Left forelimb (tissue), 1 donor: ENCODE data around the gene CCDC102B.
"Not testable (repeated sequence)": the region's sequence is repeated elsewhere in the genome, so short reads cannot be mapped to it uniquely, and the experiment has no call there.

ENCODE experiments used
- DNase-seq: peaks from one replicate; pipeline ENCODE4 v3.0.0-alpha.2; 2018; ENCODE audit warnings: low spot score

Gene CCDC102B

DNA sequence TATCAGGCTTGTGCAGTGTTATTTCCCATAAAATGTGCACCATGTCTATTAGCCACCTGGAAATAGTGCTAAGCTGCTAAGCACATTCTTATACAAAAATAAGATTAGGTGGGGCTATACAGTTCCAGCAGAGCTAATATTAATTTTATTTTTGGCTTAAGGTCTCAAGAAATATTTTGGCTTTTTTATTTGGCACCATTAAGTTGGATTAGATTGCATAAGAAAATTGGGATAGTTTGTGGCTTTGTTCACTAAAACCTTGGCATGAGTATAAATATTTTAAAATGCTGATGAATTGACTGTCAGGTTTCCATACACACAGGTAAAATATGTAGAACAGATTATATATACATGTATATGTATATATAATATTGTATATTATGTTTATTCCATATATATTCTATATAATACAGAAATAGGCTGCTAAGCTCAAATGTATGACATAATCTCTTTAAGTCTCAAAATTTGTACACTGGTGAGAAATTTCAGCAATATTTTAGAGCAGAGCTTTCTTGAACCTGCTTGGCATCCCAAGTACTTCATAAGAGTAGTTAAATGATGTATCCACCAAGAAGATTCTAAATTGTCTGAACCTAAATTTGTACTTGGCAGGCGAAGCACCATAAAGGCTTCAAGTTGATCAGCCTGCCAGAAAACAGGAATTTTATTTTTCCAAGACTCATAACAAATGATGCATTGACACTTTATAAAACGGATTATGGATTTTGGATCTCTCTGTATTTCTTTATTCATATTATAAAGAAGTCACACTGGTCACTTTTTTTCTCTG lies 32.6 kb downstream of the CCDC102B start:
- no peak for DNase-seq

DNA sequence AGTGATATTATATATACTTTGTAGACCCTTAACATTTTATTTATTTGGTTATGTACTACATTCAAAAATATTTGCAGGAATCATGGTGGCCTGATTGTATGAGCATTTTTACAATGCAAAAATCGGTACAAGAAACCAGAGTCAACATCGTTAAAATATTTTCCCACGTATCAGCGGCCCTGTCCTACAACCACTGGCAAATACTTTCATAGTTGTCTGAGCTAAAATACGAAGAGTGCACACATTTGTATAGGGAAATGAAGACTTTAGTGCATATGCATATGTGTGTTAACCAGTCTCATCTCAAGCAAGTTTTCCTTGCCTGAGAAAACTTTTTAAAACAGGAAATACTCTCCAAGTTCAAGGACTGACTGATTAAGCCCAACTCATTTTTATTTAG lies 35.9 kb downstream of the CCDC102B start:
- no peak for DNase-seq

DNA sequence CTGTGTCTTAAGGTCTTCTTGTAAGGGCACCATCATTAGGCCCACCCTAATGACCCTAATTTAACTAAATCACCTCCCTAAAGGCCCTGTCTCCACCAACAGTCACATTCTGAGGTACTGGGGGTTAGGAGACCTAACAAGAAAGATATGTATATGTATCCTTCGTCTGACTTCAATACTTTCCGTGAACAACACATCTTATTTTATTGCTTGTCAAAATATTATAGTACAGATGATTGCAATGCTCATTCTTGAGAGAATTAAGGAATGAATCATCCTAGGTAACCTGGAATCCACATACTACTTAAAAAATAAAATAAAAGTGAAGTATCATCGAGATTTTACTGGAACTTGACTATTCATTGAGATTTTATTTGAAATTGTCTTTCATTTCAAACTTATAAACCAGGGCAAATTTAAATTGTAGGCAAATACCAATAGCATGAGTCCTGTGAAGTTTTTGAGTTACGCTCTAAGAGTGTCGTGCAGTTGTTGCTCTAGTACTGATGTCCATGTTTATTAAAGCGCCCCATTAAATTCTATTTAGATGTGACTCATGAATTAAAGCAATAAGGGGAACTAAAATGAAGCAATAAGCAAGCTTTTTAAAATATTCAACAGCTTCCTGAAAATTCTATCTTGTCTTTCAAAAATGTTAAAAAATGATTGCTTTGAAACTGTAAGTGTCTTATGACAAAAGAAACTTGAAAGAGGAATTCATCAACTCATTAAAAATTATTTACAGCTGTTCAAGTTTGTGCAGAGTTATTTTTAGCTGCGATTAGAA lies 40.0 kb downstream of the CCDC102B start:
- no peak for DNase-seq

DNA sequence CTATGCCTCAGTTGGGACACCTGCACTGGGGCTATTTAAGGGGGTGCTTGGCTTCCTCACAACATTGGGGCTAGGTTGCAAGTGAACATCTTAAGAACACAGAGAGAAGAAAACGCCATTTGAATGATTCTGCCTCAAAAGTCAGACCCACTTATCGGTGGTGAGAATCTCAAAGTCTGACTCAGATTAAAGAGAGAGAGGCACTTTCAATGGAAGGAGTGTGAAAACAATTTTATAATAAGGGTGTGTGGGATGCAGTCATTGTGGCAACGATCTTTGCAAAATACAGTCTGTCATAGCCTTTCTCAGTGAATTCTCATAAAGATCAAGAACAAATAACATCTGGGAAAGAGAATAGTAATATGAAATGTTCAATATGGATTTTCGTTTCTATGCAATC lies 41.8 kb downstream of the CCDC102B start:
- DNase-seq, result no peak

DNA sequence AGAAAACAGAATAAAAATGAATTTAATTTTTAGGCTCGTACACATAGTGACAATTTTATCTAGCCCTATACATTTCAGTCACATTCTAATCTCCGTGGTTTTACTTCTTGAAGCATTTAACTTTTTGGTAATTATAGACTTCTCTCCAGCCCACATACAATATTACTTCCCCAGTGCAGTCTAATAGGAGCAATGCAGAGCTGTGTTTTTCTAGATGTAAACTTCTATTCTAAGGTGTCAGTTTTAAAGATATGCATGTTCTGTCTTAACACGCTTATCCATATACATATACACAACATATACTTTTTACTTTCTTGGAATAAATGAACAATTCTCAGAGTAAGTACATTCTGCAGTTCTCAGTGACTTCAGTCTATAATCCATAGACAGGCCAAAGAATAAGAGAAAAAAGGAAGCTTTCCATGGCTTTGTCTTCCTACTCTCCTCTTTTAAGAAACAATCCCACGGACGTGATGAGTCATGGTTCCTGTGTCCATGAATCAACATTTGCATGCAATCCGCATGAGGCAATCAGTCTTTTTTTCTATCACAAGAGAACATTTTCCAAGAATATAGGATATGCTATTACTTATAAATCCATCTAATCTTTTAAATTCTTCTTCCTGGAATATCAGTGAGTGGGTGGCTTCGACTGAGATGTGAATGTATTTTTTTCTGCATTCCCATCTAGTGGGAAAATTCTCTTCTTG lies 42.8 kb downstream of the CCDC102B start:
- no peak for DNase-seq

DNA sequence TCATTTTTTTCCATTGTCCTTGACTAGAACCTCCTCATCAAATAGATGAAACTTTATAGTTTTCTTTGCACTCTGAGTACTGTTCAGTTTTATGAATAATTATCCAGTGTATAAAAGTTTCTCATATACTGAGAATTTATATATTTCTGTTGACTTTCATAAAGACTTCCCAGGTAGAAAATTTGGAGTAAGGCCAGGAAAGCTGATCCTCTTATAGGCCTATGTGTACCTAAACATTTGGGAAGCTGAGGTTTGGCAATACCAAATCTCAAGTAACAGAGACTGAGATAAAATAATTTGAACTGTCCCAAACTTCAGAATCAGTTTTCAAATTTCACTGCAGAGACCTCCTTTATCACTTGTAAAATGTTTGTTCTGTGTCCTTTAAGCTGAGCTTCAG lies 43.4 kb downstream of the CCDC102B start:
- no peak for DNase-seq

DNA sequence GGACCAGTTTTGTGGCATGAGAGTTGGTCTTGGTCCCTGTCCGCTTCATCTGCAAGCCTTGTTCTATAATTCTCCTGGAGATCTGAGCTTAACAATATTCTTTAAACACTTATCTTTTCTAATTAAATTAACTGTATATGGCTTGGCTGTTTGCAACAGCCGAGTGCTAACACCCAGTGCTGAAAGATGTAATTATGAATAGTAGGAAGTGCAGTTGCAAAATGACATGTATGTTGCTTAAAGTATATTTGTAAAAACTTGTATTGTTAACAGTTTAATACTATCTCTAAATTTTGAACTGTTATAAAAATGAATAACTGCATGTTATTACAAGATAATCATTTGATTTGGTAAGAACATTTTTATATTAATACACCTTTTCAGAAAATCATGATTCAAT lies 45.1 kb downstream of the CCDC102B start:
- DNase-seq, result no peak

DNA sequence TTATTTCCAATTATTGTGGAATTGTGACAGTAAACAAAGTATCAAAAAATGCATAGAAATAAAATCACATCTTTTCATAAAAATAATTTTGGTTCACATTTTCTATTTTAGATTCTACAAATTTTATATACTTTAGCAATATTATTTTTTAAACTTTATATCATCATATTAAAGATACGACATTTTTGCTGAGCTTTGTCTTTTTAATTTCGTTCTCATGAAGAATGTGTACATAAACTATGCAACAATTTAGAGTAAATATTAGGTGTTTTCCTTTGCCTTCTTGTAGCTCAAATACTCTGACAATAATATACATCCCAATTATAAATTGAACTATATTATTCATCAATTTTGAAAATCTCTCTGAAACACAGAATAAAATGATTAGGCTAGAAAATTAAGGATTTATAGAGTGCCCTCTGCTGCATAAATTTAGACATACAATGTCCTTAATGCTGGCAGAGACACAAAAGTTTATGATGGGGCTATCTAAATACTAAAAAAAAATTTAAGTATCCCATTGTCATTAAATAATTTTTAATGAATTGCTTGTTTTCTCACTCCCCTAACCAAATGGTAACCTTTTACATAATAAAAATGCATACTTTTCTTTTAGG lies 45.7 kb downstream of the CCDC102B start:
- DNase-seq, result no peak

DNA sequence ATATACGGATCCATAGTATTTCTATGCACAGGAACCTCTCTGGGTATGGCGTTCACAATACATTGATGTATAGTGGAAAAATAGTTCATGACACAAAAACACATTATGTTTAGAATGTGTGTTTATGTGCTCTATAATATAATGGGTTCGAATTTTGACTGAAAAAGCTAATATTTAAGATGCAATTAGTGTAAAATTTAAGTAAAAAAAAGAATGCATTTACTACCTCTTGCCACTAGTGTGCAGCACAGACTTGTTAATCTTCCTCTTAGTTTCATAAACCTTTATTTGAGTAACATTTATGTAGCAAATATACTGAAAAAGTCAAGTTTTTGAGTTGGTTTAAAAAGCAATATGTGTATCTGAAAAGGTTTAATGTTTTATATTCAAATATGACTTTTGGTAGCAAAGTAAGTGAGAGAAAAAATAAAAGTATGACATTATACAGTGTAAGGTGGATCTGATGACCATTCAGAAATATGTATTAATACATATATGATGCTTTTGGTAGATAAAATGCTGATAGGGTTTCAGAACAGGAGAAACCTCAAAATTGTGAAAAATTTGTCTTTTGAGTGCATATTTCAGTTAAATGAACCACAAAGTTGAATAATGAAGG lies 49.4 kb downstream of the CCDC102B start:
- no peak for DNase-seq

DNA sequence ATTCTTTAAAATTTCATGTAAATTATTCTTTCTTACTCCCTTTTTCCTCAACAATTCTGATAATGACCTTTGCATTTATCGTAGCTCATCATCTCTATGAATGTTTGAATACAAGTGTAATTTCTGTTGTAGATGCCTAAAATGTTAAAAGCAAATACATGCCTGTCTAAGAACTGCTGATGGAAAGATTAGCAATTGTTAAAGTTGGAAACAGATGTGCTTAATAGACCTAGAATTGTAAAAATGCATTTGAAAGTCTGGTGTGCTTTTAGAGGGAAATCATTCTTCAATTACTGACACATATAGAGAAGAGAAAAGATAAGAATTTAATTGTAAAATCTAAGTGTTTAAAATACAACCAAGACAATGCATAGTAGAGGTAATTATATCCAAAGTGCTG lies 50.4 kb downstream of the CCDC102B start:
- DNase-seq, result no peak

DNA sequence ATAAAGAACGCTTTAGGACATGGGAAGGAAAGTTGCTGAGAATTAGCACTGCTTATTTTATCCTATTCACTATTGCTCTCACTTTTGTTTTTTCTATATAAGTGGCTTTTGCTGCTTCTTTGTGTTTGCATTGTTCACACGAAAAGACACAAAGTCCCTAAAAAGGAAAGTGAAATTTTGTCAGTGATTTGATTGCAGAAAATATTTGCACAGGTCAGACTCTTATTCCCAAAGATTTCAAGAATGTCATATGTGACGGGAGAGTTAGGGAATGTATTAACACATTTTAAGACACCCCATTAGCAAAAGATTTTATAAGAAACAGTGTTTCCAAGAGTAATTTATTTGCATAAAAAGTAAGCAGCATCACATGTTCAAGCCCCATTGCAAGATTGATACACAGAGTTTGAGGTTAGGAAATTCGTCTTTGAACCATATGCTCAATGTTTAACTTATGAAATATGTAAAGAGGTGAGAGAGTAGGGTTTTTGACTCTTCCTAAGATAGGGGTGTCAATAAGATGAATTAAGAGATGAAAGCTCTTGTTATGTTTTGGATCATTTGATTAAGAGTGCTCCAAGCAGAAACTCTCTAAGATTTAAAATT lies 57.0 kb downstream of the CCDC102B start:
- no peak for DNase-seq

DNA sequence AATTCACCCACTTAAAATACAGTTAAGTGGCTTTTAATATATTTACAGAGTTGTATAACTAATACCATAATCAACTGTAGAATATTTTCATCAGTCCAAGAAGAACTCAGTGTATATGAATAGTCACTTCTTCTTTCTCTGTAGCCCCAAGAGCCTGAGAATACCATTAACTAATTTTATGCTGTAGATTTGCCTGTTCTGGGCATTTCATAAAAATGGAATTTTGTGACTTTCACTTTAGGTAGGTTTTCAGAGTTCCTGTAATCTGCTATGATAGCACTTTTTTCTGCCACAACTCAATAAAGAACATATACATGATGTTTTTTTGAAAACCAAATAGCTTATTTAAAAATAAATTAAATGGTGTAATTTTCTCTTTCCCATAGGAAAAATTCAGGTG lies 57.6 kb downstream of the CCDC102B start:
- no peak for DNase-seq

DNA sequence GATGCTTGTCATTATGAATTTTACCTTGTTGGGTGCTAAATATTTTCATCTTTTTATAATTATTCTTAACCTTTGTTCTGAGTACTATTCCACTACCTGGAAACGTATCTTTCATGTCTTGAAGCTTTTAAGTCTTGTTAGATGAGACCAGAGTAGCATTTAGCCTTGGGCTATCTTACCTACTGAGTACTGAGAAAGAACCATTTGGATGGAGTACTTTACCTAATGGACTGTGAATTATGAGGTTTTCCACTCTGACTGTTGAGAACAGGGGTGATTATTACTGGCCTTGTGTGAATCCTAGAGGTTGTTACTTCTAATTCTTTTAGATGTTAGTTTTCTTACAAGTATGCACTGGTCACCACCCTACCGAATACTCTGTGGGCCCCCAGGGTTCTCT lies 63.5 kb downstream of the CCDC102B start:
- DNase-seq, result no peak

DNA sequence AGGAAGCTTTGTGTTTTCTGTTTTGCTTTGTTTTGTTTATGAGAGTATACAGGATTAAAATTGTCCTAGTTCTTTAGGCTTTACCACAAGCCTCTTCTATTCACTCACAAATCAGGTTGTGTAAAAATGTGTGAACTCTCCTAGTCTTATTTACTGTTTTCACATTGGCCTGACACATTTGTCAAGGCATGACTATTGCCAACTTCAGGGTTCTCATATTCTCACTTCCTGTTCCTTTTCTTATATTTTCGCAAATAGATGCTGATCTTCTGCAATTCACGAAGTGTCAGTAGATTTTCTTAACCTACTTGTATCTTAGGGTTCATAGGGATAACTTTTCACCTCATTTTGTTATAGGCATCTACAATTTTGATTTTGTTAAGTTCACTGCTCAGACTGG lies 67.1 kb downstream of the CCDC102B start:
- DNase-seq, result no peak

DNA sequence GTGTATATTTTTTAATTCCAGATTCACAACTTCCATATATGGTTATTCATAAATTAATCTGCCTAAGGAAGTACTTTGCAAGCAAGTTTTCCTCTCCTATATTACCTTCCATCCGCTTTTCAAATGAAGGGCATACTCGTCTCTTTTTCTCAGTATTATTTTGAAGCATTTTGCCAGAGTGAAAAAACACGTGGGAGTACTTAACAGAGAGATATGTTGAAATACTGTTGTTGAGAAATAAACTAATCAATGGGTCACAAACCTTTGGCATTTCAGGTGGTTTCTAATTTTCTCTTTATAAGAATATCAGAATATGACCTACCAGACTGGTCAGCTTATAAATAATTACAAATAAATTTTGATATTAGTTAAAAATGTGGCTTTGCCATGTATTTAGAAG lies 67.6 kb downstream of the CCDC102B start:
- DNase-seq, result no peak

DNA sequence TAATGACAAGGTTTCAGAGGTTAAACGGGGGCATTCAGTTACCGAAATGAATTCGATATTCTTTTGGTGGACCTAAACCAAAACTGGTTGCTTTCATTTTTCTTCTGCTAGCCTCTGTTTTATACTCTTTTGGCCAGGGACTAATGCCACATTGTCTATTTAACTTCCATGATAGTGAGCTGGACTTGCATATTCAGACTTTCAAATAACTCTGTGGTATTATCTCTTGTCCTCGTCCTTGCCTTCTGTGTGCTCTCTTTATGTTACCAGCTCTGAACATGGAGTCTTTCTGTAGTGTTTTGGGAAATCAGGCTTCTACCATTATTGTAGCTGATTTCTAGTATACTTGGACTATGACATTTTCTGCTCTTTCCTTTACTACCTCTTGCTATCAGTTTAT lies 75.1 kb downstream of the CCDC102B start:
- no peak for DNase-seq

DNA sequence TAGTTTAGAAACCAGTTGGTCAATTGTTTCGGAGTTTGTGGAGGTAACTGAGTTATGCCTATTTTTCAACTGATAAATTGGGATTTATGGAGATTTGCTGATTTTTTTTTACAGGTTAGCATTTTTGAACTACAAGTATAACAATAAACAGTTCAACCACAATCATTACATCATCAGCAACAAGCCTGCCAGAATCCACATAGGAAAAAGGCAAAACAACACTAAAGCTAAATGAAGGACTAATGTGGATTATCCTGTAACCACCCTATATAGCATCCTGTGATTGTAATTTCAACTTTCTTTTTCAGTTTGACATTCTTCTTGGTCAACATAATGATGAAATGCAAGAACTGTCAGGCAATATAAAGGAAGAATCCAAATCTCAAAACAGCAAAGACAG lies 76.5 kb downstream of the CCDC102B start:
- no peak for DNase-seq

DNA sequence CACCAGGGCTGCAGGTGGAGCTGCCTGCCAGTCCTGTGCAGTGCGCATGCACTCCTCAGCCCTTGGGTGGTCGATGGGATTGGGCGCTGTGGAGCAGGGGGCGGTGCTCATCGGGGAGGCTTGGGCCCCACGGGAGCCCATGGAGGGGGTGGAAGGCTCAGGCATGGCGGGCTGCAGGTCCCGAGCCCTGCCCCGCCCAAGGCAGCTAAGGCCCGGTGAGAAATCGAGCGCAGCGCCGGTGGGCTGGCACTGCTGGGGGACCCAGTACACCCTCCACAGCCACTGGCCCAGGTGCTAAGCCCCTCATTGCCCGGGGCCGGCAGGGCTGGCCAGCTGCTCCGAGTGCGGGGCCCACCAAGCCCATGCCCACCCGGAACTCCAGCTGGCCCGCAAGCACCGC lies 82.1 kb downstream of the CCDC102B start:
- DNase-seq, result not testable (repeated sequence)

DNA sequence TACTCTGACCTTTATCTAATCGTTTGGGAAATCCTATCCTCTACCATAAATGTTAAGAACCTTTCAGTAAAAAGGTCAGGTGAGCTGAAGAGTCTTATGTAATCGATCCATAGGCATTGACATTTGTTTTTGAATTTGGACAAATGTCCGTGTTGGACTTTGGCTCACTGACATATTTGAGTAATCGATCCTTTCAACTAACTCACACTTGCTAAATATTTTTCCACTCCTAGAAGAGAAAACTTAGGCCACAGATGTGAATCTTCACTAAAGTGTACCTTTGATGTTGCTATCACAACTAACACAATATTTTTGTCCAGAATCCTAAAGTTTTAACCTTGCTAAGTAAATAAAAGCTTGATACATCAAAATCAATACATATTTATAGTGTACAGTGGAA lies 89.5 kb downstream of the CCDC102B start:
- no peak for DNase-seq

DNA sequence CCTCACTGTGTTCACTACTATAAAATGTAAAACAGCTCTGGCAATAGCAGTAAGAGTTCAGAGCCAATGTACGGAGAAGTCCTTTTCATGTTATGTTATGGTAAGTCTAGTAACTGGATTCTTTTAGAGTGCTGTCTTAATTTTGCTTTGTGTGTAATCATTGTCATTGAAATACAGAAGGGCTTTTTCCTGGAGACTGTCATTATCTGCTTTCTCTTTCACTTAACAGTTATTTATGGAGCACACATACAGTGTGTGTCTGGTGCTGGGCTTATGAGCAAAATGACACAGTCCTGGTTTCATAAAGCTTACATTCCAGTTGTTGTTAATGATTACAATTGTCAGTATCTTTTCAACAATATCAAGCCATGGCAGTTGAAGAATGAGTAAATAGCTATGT lies 95.5 kb downstream of the CCDC102B start:
- DNase-seq, result no peak

DNA sequence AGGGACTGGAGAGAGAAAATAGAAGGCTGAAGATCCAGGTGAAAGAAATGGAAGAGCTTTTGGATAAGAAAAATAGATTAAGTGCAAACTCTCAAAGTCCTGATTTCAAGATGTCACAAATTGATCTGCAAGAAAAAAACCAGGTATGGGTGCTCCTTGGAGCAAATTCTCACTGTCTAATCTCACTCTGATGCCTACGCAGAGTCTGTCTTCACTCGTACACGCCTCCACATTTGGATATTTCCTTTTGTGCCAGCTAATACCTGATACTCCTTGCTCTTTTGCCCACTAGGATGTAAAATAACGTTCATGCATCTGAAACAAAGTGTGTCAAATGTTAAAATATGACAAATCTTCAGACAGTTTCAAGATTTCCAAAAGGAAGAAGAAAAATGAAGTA lies 99.4 kb downstream of the CCDC102B start:
- no peak for DNase-seq

DNA sequence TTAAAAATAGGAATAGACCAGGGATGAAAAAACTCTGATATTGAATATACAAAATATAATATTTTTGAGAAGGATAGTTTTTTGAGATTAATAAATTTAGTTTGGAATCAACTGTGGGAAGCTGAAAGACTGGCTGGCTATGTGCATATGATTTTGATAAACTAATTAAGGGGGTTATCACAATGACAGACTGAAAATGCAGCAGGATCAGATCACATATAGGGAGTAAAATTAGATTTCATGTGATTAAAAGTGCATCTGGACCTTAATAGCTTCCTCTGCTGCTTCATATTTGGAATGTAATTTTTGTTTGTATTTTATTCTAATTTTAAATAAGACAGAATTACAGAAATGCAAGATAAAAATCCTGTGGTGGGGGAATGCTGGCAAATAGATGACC lies 111.7 kb downstream of the CCDC102B start:
- no peak for DNase-seq
